HG03565 (cell line): ENCODE data around the gene KDSR.
A peak's percentile ranks its signal among the peaks of the same experiment; 100 is the strongest.

Experiments used
- ATAC-seq: cut with Tn5 transposase; IDR thresholded peaks from one replicate; pipeline ENCODE4 v1.9.1; 2021; ENCODE audit warnings: mild to moderate bottlenecking, moderate library complexity; ENCODE audit not compliant: unreplicated experiment

KDSR gene

GRCh38 chr18:63286926-63287325 is 80.1 kb downstream of the KDSR start:
- ATAC-seq = no peak

DNA sequence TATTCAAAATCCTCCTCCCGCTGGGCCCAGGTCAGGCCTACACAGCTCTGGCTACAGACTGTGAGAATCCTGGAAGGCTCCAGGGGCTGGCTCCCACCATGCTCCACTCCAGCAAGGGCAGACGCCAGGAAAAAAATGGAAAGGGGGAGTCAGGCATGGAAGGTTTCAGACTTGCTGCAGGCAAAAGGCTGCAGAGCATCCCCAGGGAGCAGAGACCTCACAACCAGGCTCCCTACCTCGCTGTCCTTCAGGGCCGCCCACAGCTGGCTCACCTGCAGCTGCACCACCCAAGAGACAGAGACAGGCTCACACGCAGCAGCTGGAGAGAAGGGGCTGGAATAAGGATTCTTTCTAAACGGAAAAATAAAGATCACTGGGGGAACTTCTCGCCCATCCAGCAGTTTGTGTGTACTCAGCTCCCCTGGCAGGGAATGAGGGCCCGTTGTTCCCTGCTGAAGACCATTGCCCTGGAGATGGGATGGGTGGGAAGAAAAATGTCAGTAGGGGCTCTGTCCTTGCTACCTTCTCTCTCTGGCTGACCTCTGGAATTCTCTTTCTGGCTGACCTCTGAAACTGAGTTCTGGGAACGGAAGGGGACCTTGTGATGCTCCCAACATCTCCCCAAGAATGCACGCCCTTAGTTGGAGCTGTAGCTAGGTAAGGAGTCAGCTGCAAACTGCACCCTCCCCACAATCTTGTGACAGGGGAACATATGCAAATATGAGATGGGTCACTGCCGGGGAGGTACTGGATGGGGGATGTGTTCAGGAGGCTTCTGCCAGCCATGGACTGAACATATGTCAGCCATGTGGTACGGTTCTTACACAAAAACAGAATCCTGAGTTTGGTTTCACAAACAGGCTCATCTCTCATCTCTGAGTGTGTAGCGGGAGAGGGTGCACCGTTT is 81.9 kb downstream of the KDSR start:
- ATAC-seq = peak; percentile 88

GRCh38 chr18:63284173-63284799 is 82.7 kb downstream of the KDSR start:
- no peak for ATAC-seq

- no peak for ATAC-seq
Measured at GRCh38 chr18:63283305-63284094, 83.5 kb downstream of the KDSR start.

- ATAC-seq = no peak
Measured at GRCh38 chr18:63282793-63283192, 84.2 kb downstream of the KDSR start.
